NCI-H1930 (cell line): ENCODE results near the gene CLINT1.
"Not testable (repeated sequence)": the region's sequence is repeated elsewhere in the genome, so short reads cannot be mapped to it uniquely, and the experiment has no call there.

Experiments
- DNase-seq, 2 experiments: peaks; one replicate each; lab custom pipeline; 2025; lab: John Stamatoyannopoulos, UW

Gene CLINT1

GRCh38 chr5:157862183-157862851, 3.4 kb upstream of the CLINT1 start:
- DNase-seq = no peak

GRCh38 chr5:157860898-157861890, 2.2 kb upstream of the CLINT1 start:
- no peak for DNase-seq

GRCh38 chr5:157859227-157859575, 256 bp upstream of the CLINT1 start:
- DNase-seq = no peak

DNA sequence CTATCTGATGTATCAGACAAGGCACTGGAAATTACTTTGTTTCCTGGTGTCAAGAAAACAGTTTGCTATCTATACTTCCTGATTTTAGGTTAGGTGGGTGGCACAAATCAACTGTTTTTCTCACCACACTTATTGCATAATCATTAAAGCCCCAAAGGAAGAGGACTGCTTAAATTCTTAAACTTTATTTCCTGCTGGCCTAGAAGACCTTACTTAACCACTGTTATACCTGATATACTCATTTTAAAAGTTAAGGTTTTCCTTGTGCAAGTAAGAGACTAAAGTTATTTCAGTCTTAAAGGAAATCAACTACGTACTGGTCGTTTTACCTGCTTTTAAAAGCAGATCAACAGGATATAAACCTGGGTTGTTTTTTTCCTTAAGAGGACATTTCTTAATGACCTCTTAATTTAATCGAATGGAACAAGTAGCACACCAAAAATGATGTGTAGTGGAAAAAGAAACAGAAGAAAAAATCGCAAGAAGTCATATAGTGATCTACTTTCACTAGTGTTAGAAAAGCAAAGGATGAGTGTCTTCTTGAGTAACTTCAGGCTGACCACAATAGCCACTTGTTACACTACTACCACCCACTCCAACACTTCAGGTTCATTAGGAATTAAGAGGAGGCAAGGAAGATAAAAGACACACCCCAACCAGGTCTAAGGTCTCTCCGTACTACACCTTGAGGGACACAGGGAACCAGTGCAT, 974 bp downstream of the CLINT1 start:
- no peak for DNase-seq

- DNase-seq = no peak
Observed at GRCh38 chr5:157855404-157855994, 3.4 kb downstream of the CLINT1 start.

GRCh38 chr5:157853365-157853764, 5.6 kb downstream of the CLINT1 start:
- DNase-seq = not testable (repeated sequence)

- DNase-seq = no peak
Observed at GRCh38 chr5:157845914-157846598, 12.9 kb downstream of the CLINT1 start.

- DNase-seq = no peak
Observed at GRCh38 chr5:157842787-157843186, 16.2 kb downstream of the CLINT1 start.

- no peak for DNase-seq
Observed at GRCh38 chr5:157842185-157842584, 16.8 kb downstream of the CLINT1 start.

DNA sequence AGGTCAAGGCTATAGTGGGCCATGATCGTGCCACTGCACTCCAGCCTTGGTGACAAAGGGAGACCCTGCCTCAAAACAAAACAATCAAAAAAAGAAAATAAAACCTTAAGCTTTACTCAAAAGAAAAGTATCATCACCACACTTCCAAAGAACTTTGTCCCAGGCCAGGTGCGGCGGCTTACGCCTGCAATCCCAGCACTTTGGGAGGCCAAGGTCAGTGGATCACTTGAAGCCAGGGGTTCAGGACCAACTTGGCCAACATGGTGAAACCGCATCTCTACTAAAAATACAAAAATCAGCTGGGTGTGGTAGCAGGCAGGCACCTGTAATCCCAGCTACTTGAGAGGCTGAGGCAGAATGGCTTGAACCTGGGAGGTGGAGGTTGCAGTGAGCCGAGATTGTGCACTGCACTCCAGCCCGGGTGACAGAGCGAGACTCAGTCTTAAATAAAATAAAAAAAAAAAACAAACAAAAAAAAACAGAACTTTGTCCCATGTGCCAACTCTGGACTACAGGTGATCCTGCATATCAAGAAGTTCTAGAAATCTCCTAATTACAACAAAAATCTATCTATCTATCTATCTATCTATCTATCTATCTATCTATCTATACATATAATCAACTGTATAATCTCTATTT, 19.7 kb downstream of the CLINT1 start:
- no peak for DNase-seq

DNA sequence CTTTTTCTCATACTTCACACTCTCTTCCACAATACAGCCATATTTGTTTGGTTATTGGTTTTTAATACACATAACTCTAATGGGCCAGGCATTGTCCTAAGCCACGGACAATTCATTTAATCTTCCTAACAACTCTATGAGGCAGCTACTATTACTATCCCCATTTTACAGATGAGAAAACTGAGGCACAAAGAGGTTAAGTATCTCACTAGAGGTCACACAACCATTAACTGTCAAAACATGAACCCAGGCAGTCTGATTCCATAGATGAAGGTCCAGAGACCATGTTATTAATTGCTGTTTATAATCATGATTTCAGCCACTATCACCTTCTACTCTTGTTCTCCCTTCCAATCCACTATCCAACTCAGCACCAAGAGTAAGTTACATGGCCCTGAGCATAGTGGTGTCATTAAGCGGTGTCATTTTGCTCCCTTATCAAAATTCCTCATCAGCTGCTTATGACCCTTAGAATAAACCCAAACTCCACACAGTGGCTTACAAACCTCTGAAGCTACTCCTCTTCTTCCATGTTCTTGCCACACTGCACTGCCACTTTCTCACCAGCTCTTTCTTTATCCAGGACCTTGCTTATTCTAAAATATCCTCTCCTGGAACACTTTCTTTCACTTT, 22.7 kb downstream of the CLINT1 start:
- no peak for DNase-seq

- no peak for DNase-seq
Observed at GRCh38 chr5:157835041-157835440, 23.9 kb downstream of the CLINT1 start.

GRCh38 chr5:157828944-157829639, 29.9 kb downstream of the CLINT1 start:
- no peak for DNase-seq

DNA sequence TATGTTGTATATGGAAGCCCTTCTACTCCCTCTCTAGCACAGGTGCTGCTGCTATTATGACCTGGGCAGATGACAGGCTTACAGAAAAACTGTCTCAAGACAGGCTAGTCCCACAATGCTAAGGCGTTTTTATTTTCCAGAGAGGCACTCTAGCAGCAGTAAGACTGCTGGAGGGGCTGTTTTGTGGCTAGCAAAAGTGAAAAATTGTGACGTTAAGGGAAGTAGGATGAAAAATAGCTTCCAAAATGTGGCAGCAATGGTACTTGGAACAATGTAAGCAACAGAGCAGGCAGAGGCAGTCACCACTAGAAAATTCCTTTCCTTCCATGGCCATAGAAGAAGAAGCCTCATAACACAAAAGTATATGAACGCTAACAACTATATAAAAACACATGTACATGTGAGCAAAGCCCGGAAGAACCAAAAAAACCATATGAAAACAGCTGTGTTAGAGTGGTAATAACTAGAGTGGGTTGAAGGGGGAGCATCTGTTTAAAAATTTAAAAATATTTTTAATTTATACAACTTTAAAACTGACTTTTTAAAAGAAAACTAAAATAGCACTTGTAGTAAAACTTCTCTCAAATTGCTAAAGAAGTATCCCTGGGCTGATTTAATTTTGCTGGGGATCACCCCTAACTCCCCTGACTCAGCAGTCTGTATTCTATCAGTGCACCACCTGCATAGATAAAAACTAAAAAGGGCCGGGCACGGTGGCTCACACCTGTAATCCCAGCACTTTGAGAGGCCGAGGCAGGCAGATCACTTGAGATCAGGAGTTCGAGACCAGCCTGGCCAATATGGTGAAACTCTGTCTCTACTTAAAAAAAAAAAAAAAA, 30.6 kb downstream of the CLINT1 start:
- no peak for DNase-seq

DNA sequence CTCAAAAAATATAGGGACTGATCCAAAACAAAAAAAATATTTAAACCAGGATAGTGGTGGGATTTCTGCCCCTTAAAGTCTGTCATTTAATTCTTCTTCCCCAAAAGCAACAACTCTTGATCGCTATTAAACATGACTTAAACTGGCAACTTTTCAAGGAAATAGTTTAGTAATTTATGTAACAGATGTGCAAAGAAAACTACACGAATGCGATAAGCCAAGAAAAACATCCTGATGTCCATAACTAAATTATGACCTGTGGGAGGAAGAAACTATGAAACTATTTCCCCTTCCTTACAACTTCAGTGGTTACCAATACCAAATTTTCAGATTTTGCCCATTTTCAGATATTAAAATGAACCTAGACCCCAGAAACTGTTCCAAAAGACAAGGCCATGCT, 31.5 kb downstream of the CLINT1 start:
- no peak for DNase-seq

- no peak for DNase-seq
Observed at GRCh38 chr5:157823655-157824054, 35.3 kb downstream of the CLINT1 start.

GRCh38 chr5:157821822-157822622, 36.9 kb downstream of the CLINT1 start:
- no peak for DNase-seq

- DNase-seq = no peak
Observed at GRCh38 chr5:157821405-157821804, 37.5 kb downstream of the CLINT1 start.
